GM18507 (cell line): ENCODE measurements around the gene TUBB2B.
"Not testable (repeated sequence)": the region's sequence is repeated elsewhere in the genome, so short reads cannot be mapped to it uniquely, and the experiment has no call there.

Source experiments
- DNase-seq: peaks from one replicate; pipeline ENCODE4 v3.0.0; 2011; ENCODE audit warnings: low read depth; ENCODE audit not compliant: insufficient read length; ENCODE audit errors: extremely low spot score
- FAIRE-seq: peaks from 2 replicates; lab custom pipeline; 2011; peaks lifted over from hg19 to GRCh38; lab: Jason Lieb, UNC

TUBB2B gene

DNA sequence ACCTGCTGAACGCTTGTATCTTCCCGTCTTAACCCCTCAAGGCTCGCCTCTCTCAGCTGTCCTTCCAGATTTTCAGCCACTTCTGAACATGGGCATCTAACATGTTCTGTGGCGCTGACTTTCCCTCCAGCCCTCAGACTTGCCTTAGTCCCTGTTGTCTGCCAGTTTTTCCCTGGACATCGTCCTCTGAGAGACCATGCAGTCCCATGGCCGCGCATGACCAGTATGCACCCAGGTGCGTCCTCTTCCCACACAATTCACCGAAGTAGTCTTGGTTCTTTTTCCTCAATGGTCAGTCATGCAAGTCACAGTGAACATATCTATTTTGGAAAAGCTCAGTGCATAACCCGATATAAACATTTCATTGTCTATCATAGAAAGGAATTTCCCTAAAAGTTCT, 9.2 kb downstream of the TUBB2B start:
- DNase-seq, result no peak
- FAIRE-seq, result no peak

GRCh38 chr6:3217286-3217685, 10.2 kb downstream of the TUBB2B start:
- DNase-seq, result no peak
- FAIRE-seq, result no peak

- FAIRE-seq (no peak), DNase-seq (no peak)
Observed at GRCh38 chr6:3214898-3215297, 12.6 kb downstream of the TUBB2B start.

- FAIRE-seq (no peak), DNase-seq (no peak)
Observed at GRCh38 chr6:3213334-3213695, 14.1 kb downstream of the TUBB2B start.

DNA sequence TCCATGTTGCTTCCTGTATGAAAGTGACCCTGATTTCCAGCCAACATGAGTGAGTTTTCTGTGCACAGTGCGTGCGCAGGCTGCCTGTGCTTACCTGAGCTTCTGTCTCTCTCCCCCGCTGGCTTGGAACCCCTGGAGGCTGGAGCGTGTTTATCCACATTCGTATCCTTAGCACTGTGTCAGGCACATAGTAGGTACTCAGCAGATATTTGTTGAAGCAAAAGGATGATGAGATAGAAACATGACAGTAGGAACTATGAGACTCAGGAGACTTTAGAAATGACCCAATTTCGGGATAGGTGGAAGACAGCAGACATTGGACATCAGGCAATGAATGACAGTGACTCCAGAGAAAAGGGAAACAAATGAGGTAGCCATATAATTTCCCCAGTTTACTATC, 15.2 kb downstream of the TUBB2B start:
- DNase-seq, result no peak
- FAIRE-seq, result no peak

- no peak for FAIRE-seq
- no peak for DNase-seq
Observed at GRCh38 chr6:3211681-3212080, 15.8 kb downstream of the TUBB2B start.

- DNase-seq, result no peak
- no peak for FAIRE-seq
Observed at GRCh38 chr6:3210024-3210610, 17.3 kb downstream of the TUBB2B start.

GRCh38 chr6:3209114-3210023, 18.1 kb downstream of the TUBB2B start:
- DNase-seq, result no peak
- no peak for FAIRE-seq

DNA sequence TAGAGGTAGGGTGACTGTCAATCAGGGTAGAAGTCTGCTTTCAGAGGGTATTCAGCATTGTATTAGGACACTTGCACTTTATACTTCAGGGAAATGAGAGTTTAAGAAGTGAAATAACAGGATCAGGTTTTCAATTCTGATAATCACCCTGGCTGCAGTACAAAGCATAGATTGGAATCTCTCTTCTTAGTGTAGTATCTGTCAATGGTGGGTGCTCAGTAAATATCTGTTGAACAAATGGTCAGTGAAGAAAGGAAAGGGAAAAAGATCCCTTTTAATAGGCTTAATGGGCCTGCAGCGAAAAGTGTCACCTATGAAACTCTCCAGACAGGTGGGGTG, 18.7 kb downstream of the TUBB2B start:
- FAIRE-seq (no peak), DNase-seq (no peak)

DNA sequence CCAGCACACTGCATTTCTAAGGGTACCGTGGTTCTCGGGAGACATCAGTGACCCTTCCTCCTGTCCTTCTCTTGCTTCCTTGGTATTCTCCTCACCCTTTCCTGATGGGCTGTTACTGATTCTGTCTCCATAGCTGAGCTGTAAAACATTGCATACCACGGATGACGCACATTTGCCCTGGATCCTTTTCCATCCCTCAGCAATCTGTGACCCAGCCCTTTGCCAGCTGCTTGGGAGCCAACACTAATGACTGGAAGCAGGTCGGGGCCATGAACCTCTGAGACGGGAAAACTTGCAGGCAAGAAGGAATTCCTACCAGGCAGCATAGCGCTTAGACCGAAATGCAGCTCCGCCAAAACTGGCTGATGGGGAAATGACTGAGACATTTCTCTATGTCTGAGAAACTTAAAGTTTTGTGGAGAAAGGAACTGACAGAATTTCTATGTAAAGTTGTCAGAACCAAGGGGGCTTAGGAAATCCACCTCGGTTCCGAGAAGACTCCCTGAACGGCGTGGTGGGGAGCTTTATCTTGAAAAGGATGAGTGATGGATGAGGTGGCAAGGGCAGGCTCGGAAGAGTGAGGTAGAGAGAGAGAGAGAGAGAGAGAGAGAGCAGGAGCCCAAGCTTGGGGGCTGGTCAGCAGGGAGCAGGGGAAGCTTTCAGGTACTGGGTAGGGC, 19.2 kb downstream of the TUBB2B start:
- no peak for FAIRE-seq
- DNase-seq, result no peak

DNA sequence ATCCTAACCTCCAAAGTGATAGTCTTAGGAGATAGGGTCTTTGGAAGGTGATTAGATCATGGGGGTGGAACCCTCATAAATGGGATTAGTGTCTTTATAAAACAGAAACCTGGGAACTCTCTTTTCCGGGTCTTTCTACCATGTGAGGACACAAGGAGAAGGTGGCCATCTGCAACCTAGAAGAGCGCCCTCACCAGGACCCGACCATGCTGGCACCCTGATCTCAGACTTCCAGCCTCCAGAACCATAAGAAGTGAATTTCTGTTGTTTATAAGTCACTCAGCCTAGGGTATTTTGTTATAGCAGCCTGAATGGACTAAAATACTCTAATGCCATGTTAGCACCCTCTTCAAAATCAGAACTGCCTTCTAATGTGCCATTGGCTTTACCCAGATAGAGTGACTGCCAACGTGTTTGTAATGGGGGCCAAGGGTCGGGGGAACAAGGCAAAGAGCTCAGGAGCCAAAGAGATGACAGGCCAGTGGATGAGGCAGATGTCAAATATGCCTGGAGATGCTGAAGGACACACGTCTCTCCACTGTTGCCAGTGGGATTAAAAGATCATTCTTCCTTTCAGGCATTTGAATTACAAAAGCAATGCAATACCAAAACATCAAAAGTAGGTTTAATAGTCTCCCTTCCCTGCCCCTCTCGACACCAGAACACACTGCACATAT, 21.0 kb downstream of the TUBB2B start:
- DNase-seq (no peak), FAIRE-seq (no peak)

DNA sequence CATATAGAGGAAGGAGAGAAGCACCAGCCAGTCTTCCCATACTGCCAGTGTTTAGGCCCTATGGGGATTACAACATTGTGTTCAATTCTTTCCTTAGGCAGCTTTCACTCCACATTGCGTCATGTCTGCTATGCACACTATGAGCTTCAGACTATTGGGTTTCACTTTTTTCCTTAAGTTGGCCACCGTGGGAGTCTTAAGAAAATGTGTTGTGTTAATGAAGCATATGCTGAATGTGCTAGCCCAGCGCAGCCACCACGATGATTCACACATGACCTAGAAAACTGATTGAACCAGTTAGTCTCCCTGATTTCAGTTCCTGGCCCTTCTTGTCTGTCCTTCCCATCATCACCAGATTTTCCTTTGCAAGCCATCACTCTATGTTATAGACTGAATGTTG, 21.5 kb downstream of the TUBB2B start:
- DNase-seq (no peak), FAIRE-seq (no peak)

- DNase-seq, result no peak
- FAIRE-seq, result no peak
Observed at GRCh38 chr6:3204921-3205320, 22.5 kb downstream of the TUBB2B start.

- DNase-seq, result no peak
Observed at GRCh38 chr6:3202999-3203696, 24.3 kb downstream of the TUBB2B start.

DNA sequence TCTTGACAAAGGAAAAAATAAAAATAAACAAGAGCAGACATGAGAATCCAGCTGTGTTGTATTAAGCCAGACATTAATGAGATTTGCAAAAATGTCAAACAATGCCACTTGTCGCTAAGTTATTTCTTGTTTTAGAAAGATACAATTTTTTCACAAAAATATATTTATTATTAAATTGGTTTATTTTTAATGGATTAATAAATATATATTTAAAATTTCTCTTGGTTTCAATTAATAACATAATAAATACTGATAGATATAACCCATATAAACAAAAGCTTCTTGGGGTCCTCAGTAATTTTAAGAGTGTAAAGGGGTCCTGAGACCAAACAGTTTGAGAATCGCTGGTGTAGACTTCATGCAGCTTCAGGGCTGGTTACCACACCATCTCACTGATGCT, 26.1 kb downstream of the TUBB2B start:
- DNase-seq, result no peak
- no peak for FAIRE-seq

More at GRCh38 chr6:3202999-3203696, 24.3 kb downstream of the TUBB2B start:
- FAIRE-seq, result no peak

- DNase-seq (no peak), FAIRE-seq (no peak)
Observed at GRCh38 chr6:3200682-3201081, 26.8 kb downstream of the TUBB2B start.

- no peak for FAIRE-seq
- no peak for DNase-seq
Observed at GRCh38 chr6:3199382-3199781, 28.1 kb downstream of the TUBB2B start.

GRCh38 chr6:3197734-3198133, 29.7 kb downstream of the TUBB2B start:
- not testable (repeated sequence) for DNase-seq, FAIRE-seq

DNA sequence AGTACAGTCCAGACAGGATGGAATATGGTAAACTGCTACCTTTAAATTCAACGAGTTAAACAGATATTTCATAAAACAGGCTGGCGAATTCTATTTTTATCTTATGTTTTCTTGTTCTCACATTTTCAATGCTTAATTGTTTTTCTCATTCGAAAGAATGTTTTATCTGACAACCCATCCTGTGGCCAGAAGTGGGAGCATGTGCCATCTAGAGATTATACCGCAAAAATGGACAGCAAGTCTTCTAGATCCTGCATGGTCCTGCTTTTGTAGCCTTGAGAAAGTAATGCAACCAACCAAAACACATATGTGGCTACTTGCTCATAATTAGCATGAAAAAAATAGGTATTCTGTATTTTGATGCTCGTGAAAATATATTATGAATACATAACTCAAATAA, 30.7 kb downstream of the TUBB2B start:
- FAIRE-seq (no peak), DNase-seq (no peak)
